Stimulated activated CD4-positive, alpha-beta T cell treated with anti-CD3 and anti-CD28 coated beads, Interleukin-15, amount 100 ng/mL, for 1 hour (primary cell): ENCODE results near the gene LIN28A.

ENCODE experiments used
- DNase-seq, 2 donors: peaks; one replicate each; pipeline ENCODE4 v3.0.0-alpha.2; 2020; ENCODE audit warnings: low read depth in 1 of 2, low spot score in 1 of 2

The LIN28A gene

GRCh38 chr1:26478159-26478558 lies 67.5 kb downstream of the LIN28A start:
- no peak for DNase-seq

GRCh38 chr1:26478988-26479387 lies 68.4 kb downstream of the LIN28A start:
- DNase-seq = no peak
